GM13977 (cell line): ENCODE results near the gene TSC22D4.

ENCODE experiments used
- DNase-seq: peaks from one replicate; pipeline ENCODE4 v3.0.0; 2012; ENCODE audit warnings: low spot score
- CTCF ChIP-seq: IDR thresholded peaks from 2 replicates; pipeline ENCODE4 v1.5.1; 2012; ENCODE audit warnings: mild to moderate bottlenecking, control low read depth; ENCODE audit not compliant: insufficient read depth; ENCODE audit errors: extremely low read depth, missing control alignments
- in situ Hi-C: fragments of 300-500 bp; cut with MboI; formaldehyde crosslinking; loops from one replicate; pipeline ENCODE4 v1.12.0; 2022; ENCODE audit warnings: low sequenced_read_pairs, low pct_unique_long_range_greater_than_20kb, mixed read lengths, inconsistent platforms; ENCODE audit not compliant: unreplicated experiment

Gene TSC22D4

GRCh38 chr7:100516135-100516812 lies 37.3 kb upstream of the TSC22D4 start:
- in situ Hi-C loops, result no loop called here
- TF ChIP-seq CTCF, result no peak
- peak; percentile 65 for DNase-seq

- no peak for TF ChIP-seq CTCF
- no peak for DNase-seq
- in situ Hi-C loops, result no loop called here
Measured at GRCh38 chr7:100515072-100515532, 36.1 kb upstream of the TSC22D4 start.

GRCh38 chr7:100513212-100513810 lies 34.3 kb upstream of the TSC22D4 start:
- DNase-seq, result no peak
- TF ChIP-seq CTCF, result no peak
- in situ Hi-C loops, result no loop called here

GRCh38 chr7:100510437-100511239 lies 31.6 kb upstream of the TSC22D4 start:
- in situ Hi-C loops, result no loop called here
- DNase-seq, result no peak
- TF ChIP-seq CTCF, result no peak

GRCh38 chr7:100509231-100509630 lies 30.2 kb upstream of the TSC22D4 start:
- TF ChIP-seq CTCF, result no peak
- no peak for DNase-seq
- in situ Hi-C loops, result no loop called here

- in situ Hi-C loops, result no loop called here
- TF ChIP-seq CTCF, result no peak
- DNase-seq, result no peak
Measured at GRCh38 chr7:100506356-100506923, 27.4 kb upstream of the TSC22D4 start.
